ENCODE measurements around the gene MOXD1. TPM values are rescaled to one million over a fixed set of nuclear protein-coding genes. Genes with fewer than 3 reads are reported as not detected.

MOXD1 gene
- total and polyA plus RNA-seq, 3 experiments from 2014 or later = 0.25 TPM; not detected in 2

DNA sequence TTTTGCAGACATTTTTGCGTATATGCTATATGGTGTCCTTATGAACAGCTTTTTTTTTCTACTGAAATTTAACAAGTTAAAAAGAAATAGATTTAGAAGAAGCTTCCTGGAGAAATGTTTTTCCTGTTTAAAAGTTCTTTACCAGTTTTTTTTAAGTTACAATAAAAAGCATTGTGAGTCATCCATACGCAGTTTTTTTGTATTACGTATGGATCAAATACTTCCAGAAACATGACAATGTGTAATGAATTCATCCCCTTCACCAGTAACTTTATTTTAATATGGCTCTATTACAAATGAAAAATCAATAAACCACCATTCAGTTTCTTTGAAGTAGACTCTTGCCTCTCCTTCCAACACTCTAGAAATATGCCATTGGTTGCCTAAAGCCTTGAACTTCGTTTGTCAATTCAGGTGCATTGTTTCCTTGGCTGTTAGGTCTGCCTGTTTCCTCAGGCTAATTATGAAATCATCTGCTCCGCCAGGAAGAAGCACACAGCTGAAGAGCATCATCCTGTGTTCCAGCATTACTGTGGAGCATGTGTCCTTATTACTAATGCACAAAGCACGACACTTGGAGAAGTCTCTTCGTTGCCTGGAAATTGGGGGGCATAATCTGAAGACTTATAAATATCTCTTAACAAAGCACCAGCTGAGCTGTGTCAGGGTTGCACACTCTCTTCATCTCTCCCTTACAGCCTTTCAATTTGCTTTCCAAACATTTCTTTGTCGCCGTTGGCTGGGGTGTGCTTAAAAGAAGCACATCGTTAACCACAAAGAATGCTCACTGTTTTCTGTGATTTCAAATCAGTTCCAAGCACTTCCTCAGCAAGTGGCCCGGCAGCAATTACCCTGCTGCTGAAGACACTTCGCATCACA lies 9.6 kb downstream of the MOXD1 start:
- Mint-ChIP-seq H3K36me3 (peaks cover 0 to 7% (median 0%) of the 10 kb centered on the region in 3 donors), H3K9me3 (peaks cover 14 to 26% (median 22%) of the 10 kb centered on the region in 5 donors), H3K27ac (no peak overlapping the region), H3K27me3 (peaks cover 5 to 18% of the 10 kb centered on the region in 2 donors), H3K4me1 (no peaks in the 10 kb centered on the region), H3K4me3 (no peak overlapping the region)
- no peaks in the 10 kb centered on the region for H3K4me1 ChIP-seq (ENCODE audit: insufficient read depth, low read length)
- ChIA-PET CTCF (interaction anchor here (0.8 kb wide), 1 partner anchor 112 kb away, joined by 3 read pairs; no protein-coding TSS in a partner anchor), POLR2A (no interaction called here)
- no peaks in the 10 kb centered on the region for H3K9me3 ChIP-seq (ENCODE audit: low read length)
- H3K27ac ChIP-seq (ENCODE audit: low read depth, low read length) = no peak overlapping the region
- no peaks in the 10 kb centered on the region for H3K36me3 ChIP-seq (ENCODE audit: insufficient read depth, low read length)
- H3K4me3 ChIP-seq (ENCODE audit: low read length) = no peak overlapping the region
- no peaks in the 10 kb centered on the region for H3K27me3 ChIP-seq (ENCODE audit: insufficient read depth, low read length, poor library complexity, severe bottlenecking)
- DNase-seq = no peak

DNA sequence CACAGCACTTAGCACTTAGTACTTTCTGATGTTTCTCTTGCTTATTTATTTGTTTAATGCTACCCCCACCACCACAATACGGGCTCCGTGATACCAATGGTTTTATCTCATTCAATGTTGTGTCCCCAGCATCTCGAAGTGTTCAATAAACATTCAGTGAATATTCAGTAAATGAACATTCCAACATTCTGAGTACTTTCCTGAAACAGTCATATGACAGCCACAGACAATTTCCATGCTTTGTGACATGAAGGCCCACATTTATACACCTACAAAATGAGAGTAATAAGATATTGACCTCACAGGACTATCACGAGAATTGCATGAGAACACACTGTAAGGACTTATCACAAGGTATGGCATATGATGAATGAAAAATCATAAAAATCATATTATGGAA lies 10.8 kb downstream of the MOXD1 start:
- Histone ChIP-seq H3K4me1 (ENCODE audit: insufficient read depth, low read length) (no peaks in the 10 kb centered on the region), H3K27me3 (ENCODE audit: insufficient read depth, low read length, poor library complexity, severe bottlenecking) (no peaks in the 10 kb centered on the region), H3K27ac (ENCODE audit: low read depth, low read length) (no peak overlapping the region), H3K9me3 (ENCODE audit: low read length) (no peaks in the 10 kb centered on the region), H3K4me3 (ENCODE audit: low read length) (no peak overlapping the region), H3K36me3 (ENCODE audit: insufficient read depth, low read length) (no peaks in the 10 kb centered on the region)
- Mint-ChIP-seq H3K9me3 (peaks cover 10 to 25% (median 22%) of the 10 kb centered on the region in 5 donors), H3K4me3 (no peak overlapping the region), H3K4me1 (no peaks in the 10 kb centered on the region), H3K27ac (no peak overlapping the region), H3K27me3 (peaks cover 5 to 11% of the 10 kb centered on the region in 2 donors), H3K36me3 (peaks cover 0 to 7% (median 0%) of the 10 kb centered on the region in 3 donors)
- ChIA-PET POLR2A (no interaction called here), CTCF (no interaction called here)
- DNase-seq = no peak

DNA sequence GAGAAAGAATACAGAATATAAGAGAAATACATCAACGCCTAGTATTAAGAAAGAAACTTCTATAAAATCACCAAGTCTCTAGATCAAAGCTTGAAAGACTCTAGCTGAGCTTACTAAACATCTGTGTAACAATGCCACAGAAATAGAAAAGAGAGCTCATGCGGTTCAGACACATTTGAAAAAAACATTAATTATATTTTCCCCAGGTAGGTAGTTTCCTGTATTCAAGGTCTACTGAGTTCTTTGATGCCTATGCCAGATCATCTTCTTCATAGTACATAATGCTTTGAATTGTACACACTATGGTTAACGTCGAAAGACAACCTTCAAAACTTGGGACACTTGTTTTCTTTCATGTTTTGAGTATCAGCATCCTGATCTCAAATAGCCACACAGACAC lies 11.3 kb downstream of the MOXD1 start:
- ChIA-PET POLR2A (no interaction called here), CTCF (no interaction called here)
- Histone ChIP-seq H3K27ac (ENCODE audit: low read depth, low read length) (no peak overlapping the region), H3K36me3 (ENCODE audit: insufficient read depth, low read length) (no peaks in the 10 kb centered on the region), H3K27me3 (ENCODE audit: insufficient read depth, low read length, poor library complexity, severe bottlenecking) (no peaks in the 10 kb centered on the region), H3K4me1 (ENCODE audit: insufficient read depth, low read length) (no peaks in the 10 kb centered on the region), H3K9me3 (ENCODE audit: low read length) (no peaks in the 10 kb centered on the region), H3K4me3 (ENCODE audit: low read length) (no peak overlapping the region)
- Mint-ChIP-seq H3K9me3 (peaks cover 7 to 21% (median 19%) of the 10 kb centered on the region in 5 donors), H3K27me3 (peaks cover 3 to 13% of the 10 kb centered on the region in 2 donors), H3K36me3 (peaks cover 0 to 7% (median 0%) of the 10 kb centered on the region in 3 donors), H3K27ac (no peak overlapping the region), H3K4me1 (no peaks in the 10 kb centered on the region), H3K4me3 (no peak overlapping the region)
- peak in 1 of 5 donors; percentile 1 for DNase-seq

DNA sequence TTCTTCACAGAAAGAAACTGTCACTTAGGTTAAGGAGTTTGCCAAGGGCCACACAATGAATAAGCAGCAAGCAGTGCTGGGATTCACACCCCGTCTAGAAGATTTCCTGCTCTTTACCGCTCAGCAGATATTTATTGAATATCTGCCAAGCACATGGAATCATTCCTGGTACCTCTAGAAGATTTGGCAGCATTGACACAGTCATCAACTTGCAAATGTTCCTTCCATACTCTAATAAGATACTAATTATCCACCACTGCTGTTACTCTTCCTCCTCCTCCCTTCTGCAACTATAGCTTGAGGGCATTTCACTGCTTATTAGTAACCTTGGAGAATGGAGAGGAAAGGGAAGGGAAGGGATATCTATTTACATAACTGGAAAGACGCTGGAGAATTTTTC lies 13.0 kb downstream of the MOXD1 start:
- Histone ChIP-seq H3K9me3 (ENCODE audit: low read length) (no peaks in the 10 kb centered on the region), H3K36me3 (ENCODE audit: insufficient read depth, low read length) (no peaks in the 10 kb centered on the region), H3K27me3 (ENCODE audit: insufficient read depth, low read length, poor library complexity, severe bottlenecking) (no peaks in the 10 kb centered on the region), H3K4me1 (ENCODE audit: insufficient read depth, low read length) (no peaks in the 10 kb centered on the region), H3K4me3 (ENCODE audit: low read length) (no peak overlapping the region), H3K27ac (ENCODE audit: low read depth, low read length) (no peak overlapping the region)
- POLR2A ChIA-PET = interaction anchor here (0.6 kb wide), 1 partner anchor 57 kb away, joined by 3 read pairs; no protein-coding TSS in a partner anchor
- peaks cover 0 to 5% (median 3%) of the 10 kb centered on the region in 5 donors for H3K9me3 Mint-ChIP-seq
- DNase-seq = no peak
- no peaks in the 10 kb centered on the region for H3K4me1 Mint-ChIP-seq
- no peak overlapping the region for H3K4me3 Mint-ChIP-seq
- H3K27me3 Mint-ChIP-seq = peaks cover 7 to 22% of the 10 kb centered on the region in 2 donors
- H3K27ac Mint-ChIP-seq = no peak overlapping the region
- H3K36me3 Mint-ChIP-seq = no peaks in the 10 kb centered on the region
- CTCF ChIA-PET = no interaction called here

DNA sequence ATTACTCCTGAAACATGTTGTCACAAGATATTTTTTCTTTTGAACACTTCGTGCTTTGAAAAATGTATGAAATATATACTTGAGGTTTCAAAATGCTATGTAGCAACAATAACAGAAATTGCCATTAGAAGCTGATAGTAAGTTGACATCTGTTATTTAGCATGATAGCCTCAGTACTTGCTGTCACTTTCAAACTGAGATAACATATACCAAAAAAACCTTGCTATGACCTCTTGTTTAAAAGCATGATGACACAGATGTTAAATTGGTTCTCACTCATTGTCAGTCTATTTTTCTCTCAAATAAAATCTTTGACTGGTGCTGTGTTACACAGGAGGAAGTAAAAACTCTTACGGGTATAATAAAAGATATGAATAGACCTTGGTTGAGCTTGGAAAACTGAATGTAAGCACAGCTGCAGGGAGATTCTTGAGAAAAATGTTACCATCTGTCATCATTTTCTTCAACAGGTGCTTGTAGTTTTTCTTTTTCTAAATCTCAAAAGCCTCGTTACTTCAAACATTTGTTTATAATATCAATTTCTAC lies 18.6 kb downstream of the MOXD1 start:
- CTCF ChIA-PET = no interaction called here
- POLR2A ChIA-PET = no interaction called here
- H3K4me3 Mint-ChIP-seq = no peak overlapping the region

DNA sequence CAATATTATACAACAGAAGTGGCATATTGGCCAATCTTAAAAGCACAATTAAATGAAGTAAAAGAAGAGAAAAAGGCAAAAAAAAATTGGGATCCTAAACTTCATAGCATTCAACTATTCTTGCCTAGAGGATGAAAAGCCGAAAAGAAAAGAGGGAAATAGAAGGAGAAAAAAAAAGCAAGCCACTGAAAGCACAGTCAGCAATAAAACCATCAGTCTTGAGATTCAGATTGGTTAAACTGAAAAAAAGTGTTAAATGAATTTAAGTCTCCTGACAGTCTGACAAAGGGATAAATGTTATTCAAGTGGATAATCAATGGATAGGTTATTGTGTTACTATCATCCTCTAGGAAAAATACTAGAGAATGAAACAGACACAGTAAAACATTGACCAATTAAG lies 19.9 kb downstream of the MOXD1 start:
- ChIA-PET POLR2A (no interaction called here), CTCF (no interaction called here)
- no peaks in the 10 kb centered on the region for H3K36me3 Mint-ChIP-seq
- H3K36me3 ChIP-seq (ENCODE audit: insufficient read depth, low read length) = no peaks in the 10 kb centered on the region
- H3K27ac Mint-ChIP-seq = no peak overlapping the region
- no peaks in the 10 kb centered on the region for H3K27me3 ChIP-seq (ENCODE audit: insufficient read depth, low read length, poor library complexity, severe bottlenecking)
- H3K4me3 Mint-ChIP-seq = no peak overlapping the region
- H3K27me3 Mint-ChIP-seq = peaks cover 13 to 43% of the 10 kb centered on the region in 2 donors
- no peak overlapping the region for H3K4me3 ChIP-seq (ENCODE audit: low read length)
- H3K9me3 ChIP-seq (ENCODE audit: low read length) = no peaks in the 10 kb centered on the region
- no peak for DNase-seq
- no peaks in the 10 kb centered on the region for H3K4me1 ChIP-seq (ENCODE audit: insufficient read depth, low read length)
- H3K27ac ChIP-seq (ENCODE audit: low read depth, low read length) = no peak overlapping the region
- H3K9me3 Mint-ChIP-seq = no peaks in the 10 kb centered on the region
- H3K4me1 Mint-ChIP-seq = no peaks in the 10 kb centered on the region

More for the DNA sequence above, 18.6 kb downstream of the MOXD1 start:
- H3K27ac Mint-ChIP-seq = no peak overlapping the region
- no peaks in the 10 kb centered on the region for H3K9me3 Mint-ChIP-seq
- Histone ChIP-seq H3K4me1 (ENCODE audit: insufficient read depth, low read length) (no peaks in the 10 kb centered on the region), H3K27ac (ENCODE audit: low read depth, low read length) (no peak overlapping the region), H3K9me3 (ENCODE audit: low read length) (no peaks in the 10 kb centered on the region), H3K36me3 (ENCODE audit: insufficient read depth, low read length) (no peaks in the 10 kb centered on the region), H3K27me3 (ENCODE audit: insufficient read depth, low read length, poor library complexity, severe bottlenecking) (no peaks in the 10 kb centered on the region), H3K4me3 (ENCODE audit: low read length) (no peak overlapping the region)
- H3K4me1 Mint-ChIP-seq = no peaks in the 10 kb centered on the region
- no peak for DNase-seq
- peaks cover 13 to 35% of the 10 kb centered on the region in 2 donors for H3K27me3 Mint-ChIP-seq
- no peaks in the 10 kb centered on the region for H3K36me3 Mint-ChIP-seq

DNA sequence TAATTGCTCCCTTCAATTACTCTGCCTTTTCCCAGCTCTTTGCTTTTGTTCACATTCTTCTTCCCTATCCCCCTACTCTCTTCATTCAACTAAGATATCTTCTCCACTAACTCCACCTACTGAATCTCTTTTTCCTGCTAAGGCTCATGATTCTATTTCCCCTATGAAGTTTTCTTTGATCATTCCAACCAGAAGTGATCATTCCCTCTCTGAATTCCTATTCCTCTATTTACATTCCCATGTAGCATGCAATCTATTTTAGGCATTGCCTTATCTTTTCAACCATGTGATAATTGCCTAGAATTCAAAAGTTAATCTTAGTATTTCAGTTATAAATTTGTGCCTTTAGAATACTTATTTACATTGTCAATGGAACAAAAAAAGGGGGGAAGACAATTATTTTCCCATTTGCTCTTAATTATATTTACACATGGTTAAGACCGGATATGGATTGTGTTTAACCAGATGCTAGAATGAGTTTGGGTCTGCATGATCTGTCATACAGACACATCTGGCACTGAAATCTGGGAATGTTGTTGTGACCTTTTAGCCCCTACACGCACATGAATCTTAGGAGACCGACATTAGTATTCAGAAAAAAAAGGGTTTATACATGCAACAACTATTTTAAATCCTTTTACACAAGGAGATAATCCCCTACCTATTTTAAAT lies 20.8 kb downstream of the MOXD1 start:
- no peaks in the 10 kb centered on the region for H3K36me3 ChIP-seq (ENCODE audit: insufficient read depth, low read length)
- no peaks in the 10 kb centered on the region for H3K27me3 ChIP-seq (ENCODE audit: insufficient read depth, low read length, poor library complexity, severe bottlenecking)
- Mint-ChIP-seq H3K27me3 (peaks cover 15 to 43% of the 10 kb centered on the region in 2 donors), H3K9me3 (no peaks in the 10 kb centered on the region), H3K4me3 (no peak overlapping the region), H3K4me1 (no peaks in the 10 kb centered on the region), H3K27ac (no peak overlapping the region), H3K36me3 (no peaks in the 10 kb centered on the region)
- ChIA-PET POLR2A (no interaction called here), CTCF (no interaction called here)
- no peak overlapping the region for H3K4me3 ChIP-seq (ENCODE audit: low read length)
- no peaks in the 10 kb centered on the region for H3K4me1 ChIP-seq (ENCODE audit: insufficient read depth, low read length)
- no peak for DNase-seq
- no peak overlapping the region for H3K27ac ChIP-seq (ENCODE audit: low read depth, low read length)
- H3K9me3 ChIP-seq (ENCODE audit: low read length) = no peaks in the 10 kb centered on the region

DNA sequence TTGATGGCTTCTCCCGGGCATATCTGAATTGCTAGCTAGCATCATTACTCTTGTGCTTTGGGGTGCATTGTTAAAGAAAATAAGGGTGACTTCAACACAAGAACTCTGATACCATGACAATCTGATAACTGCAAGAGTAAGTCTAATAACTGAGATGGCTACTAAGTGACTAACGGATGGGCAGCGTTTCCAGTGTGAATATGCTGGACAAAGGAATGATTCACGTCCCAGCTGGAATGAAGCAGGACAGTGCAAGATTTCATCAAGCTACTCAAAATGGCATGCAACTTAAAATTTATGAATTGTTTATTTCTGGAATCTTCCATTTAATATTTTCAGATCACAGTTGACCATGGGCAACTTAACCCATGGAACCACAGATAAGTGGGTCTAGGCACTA lies 31.7 kb downstream of the MOXD1 start:
- DNase-seq = no peak
- H3K9me3 ChIP-seq (ENCODE audit: low read length) = no peaks in the 10 kb centered on the region
- no peaks in the 10 kb centered on the region for H3K4me1 ChIP-seq (ENCODE audit: insufficient read depth, low read length)
- Mint-ChIP-seq H3K36me3 (no peaks in the 10 kb centered on the region), H3K27me3 (peaks cover under 1 to 27% of the 10 kb centered on the region in 2 donors), H3K27ac (no peak overlapping the region), H3K9me3 (no peaks in the 10 kb centered on the region), H3K4me1 (peaks cover 0 to 11% (median 9%) of the 10 kb centered on the region in 3 donors), H3K4me3 (no peak overlapping the region)
- ChIA-PET CTCF (no interaction called here), POLR2A (no interaction called here)
- no peak overlapping the region for H3K4me3 ChIP-seq (ENCODE audit: low read length)
- H3K27me3 ChIP-seq (ENCODE audit: insufficient read depth, low read length, poor library complexity, severe bottlenecking) = no peaks in the 10 kb centered on the region
- H3K36me3 ChIP-seq (ENCODE audit: insufficient read depth, low read length) = no peaks in the 10 kb centered on the region
- H3K27ac ChIP-seq (ENCODE audit: low read depth, low read length) = no peak overlapping the region

Data from CD8-positive, alpha-beta memory T cell (primary cell).